ENCODE measurements around the gene KCNK1.

The KCNK1 gene

DNA sequence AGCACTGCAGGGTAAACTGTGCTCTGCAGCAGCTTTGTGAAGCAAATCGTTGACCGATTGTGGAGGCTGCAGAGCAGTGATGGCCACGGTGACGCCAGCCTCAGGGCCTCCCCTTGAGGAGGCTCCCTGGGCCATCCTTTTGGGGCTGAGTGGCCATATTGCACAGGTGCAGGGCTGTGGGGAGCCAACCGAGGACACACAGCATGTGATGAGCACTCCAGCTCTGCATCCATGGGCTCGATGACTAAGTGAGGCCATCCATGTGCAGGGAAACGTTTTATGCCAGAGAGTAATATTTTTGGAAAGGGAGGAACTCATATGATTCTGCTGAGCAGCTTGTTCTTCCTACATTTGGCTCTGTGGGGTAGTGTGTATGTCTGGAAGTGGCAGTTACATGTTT is 24.6 kb downstream of the KCNK1 start:
- H3K4me3 ChIP-seq (ENCODE audit: low read depth, low read length): no peak overlapping the region
- TF ChIP-seq, protein P1, sequence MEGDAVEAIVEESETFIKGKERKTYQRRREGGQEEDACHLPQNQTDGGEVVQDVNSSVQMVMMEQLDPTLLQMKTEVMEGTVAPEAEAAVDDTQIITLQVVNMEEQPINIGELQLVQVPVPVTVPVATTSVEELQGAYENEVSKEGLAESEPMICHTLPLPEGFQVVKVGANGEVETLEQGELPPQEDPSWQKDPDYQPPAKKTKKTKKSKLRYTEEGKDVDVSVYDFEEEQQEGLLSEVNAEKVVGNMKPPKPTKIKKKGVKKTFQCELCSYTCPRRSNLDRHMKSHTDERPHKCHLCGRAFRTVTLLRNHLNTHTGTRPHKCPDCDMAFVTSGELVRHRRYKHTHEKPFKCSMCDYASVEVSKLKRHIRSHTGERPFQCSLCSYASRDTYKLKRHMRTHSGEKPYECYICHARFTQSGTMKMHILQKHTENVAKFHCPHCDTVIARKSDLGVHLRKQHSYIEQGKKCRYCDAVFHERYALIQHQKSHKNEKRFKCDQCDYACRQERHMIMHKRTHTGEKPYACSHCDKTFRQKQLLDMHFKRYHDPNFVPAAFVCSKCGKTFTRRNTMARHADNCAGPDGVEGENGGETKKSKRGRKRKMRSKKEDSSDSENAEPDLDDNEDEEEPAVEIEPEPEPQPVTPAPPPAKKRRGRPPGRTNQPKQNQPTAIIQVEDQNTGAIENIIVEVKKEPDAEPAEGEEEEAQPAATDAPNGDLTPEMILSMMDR (IDR thresholded peaks at IDR 0.05; ENCODE audit: low read depth, low read length): no peak

DNA sequence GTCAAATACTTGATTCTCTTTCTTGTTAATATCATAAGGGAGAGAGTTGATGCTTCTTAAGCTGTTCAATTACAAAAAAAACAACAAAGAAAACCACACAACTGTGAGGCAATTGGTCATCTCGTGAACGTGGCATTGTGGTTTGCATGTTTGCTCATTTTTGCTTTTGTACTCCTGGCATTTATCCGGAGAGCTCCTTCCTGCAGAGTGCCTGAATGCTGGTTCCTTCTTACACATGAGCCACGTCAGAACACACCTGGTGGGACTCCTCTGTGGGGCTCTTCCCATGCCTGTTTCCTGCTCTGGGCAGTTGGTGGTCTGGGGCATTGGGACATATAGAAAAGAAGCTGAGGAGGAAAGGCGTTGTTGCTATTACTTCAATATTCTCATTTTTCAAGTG is 25.7 kb downstream of the KCNK1 start:
- TF ChIP-seq, protein P1 (IDR thresholded peaks at IDR 0.05; ENCODE audit: low read depth, low read length): no peak
- H3K4me3 ChIP-seq (ENCODE audit: low read depth, low read length): no peak overlapping the region

DNA sequence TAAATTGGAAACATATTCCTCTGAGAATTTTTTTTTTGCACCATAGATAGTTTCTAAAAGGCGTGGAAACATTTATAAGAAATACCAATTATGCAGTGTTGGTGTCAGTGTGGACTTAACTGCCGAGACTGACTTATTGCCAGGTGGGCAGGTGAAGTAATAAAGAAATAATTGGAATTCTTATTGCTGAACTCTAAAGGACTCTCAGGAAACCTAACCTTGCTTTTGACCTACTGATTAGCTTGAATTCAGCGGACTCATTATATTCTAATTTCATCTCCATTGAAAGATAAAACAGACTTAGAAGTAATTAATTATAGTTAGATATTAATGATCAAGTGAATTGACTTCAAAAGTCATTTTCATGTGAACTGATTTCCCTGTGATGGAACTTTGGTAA is 26.3 kb downstream of the KCNK1 start:
- H3K4me3 ChIP-seq (ENCODE audit: low read depth, low read length): no peak overlapping the region
- TF ChIP-seq, protein P1 (IDR thresholded peaks at IDR 0.05; ENCODE audit: low read depth, low read length): no peak

DNA sequence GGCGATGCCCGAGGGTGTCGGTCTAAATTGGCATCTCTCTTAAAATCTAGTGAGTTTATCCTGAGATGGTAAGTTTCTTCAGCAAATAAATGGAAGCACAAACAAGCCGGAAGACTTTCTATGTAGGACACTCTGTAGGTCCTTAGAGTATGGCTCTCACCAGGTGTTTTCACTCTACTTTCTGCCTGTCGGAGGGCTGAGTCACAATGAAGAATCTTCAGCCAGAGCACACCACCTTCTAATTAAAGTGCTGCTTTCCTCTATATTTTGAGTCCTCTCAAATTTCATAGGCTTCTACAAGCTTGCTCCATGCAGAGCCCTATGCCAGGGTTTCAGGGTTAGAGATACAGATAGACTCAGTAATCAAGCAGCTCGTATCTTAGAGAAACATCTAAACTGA is 27.1 kb downstream of the KCNK1 start:
- TF ChIP-seq, protein P1 (IDR thresholded peaks at IDR 0.05; ENCODE audit: low read depth, low read length): no peak
- no peak overlapping the region for H3K4me3 ChIP-seq (ENCODE audit: low read depth, low read length)

DNA sequence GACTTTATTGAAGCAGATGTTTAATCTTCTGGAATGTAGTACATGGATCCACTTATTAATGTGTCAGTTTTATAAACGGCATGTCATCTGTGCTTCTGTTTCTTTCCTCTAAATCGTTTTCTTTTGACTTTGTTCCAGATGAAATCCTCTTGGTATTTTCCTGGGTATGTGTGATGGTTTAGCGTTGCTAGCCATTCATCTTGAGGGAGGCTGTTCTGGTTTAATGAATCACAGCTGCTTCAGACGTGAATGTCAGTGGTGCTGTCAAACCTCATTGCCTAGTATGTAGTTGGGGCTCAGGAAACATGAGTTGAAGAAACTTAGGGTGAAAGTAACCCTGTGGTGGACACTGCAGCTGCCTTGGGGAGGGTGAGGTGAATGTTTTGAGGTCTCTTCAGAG is 33.2 kb downstream of the KCNK1 start:
- TF ChIP-seq, protein P1 (IDR thresholded peaks at IDR 0.05; ENCODE audit: low read depth, low read length): no peak
- H3K4me3 ChIP-seq (ENCODE audit: low read depth, low read length): no peak overlapping the region

DNA sequence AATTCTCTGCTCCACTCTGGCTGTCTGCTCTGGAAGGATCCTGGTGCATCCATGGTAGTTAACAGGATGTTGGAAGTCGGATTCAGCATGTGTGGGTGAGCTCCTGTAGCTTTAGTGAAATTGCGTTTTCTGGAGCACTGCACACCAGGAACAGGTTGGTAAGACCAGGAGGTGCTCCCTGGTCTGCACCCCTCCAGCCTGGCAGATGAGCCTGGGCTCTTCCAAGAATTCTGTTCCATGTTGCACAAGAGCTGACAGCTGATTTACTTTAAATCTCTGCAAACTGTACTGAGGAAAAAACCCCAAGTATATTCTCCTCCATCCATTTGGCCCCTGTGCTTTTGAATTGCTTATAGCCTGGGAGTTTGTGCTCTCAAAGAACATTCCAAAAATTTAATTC is 33.7 kb downstream of the KCNK1 start:
- H3K4me3 ChIP-seq (ENCODE audit: low read depth, low read length): no peak overlapping the region
- TF ChIP-seq, protein P1 (IDR thresholded peaks at IDR 0.05; ENCODE audit: low read depth, low read length): no peak

DNA sequence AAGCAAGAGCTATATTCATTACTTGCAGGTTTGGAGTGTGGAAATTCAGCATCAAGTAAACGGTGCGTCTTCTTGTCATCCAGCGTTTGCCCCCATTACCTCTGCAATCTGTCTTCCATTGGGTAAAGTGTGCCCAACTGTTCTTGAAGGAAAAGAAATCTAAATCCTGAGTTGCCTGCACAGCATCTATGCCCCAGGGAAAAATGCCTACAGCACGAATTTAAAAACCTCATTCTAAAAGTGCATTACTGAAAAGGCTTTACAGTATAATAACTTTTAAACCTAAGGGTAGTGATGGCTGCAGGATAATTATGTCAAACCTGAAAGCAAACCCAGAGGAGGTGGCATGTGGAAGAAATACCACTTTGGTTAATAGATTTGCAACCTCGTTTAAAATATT is 37.2 kb downstream of the KCNK1 start:
- H3K4me3 ChIP-seq (ENCODE audit: low read depth, low read length): no peak overlapping the region
- TF ChIP-seq, protein P1 (IDR thresholded peaks at IDR 0.05; ENCODE audit: low read depth, low read length): no peak
